C4-2B (cell line): Measurements from ENCODE around the gene RPL14.

ENCODE experiments used
- H3K27ac ChIP-seq: fragments of 450-650 bp; 2 replicates; pipeline ENCODE4 v1.5.1; 2017
- CTCF ChIP-seq: fragments of 450-650 bp; conservative IDR thresholded peaks from 2 replicates; pipeline ENCODE4 v1.5.1; 2017; ENCODE audit warnings: mild to moderate bottlenecking
- ZFX ChIP-seq: fragments of 450-650 bp; IDR thresholded peaks from 2 replicates; pipeline ENCODE4 v1.6.1; 2017

RPL14 gene

GRCh38 chr3:40437889-40438288 lies 19.2 kb upstream of the RPL14 start:
- TF ChIP-seq CTCF (no peak), ZFX (no peak)
- H3K27ac ChIP-seq, result no peak overlapping the region

- H3K27ac ChIP-seq, result no peak overlapping the region
- no peak for TF ChIP-seq CTCF
- no peak for TF ChIP-seq ZFX
Observed at GRCh38 chr3:40445062-40445461, 12.1 kb upstream of the RPL14 start.

- H3K27ac ChIP-seq, result no peak overlapping the region
- no peak for TF ChIP-seq ZFX
- no peak for TF ChIP-seq CTCF
Observed at GRCh38 chr3:40445880-40446279, 11.3 kb upstream of the RPL14 start.

- H3K27ac ChIP-seq, result no peak overlapping the region
- no peak for TF ChIP-seq CTCF
- no peak for TF ChIP-seq ZFX
Observed at GRCh38 chr3:40450438-40450837, 6.7 kb upstream of the RPL14 start.

GRCh38 chr3:40451551-40451950 lies 5.6 kb upstream of the RPL14 start:
- TF ChIP-seq ZFX (no peak), CTCF (no peak)

GRCh38 chr3:40452057-40452456 lies 5.1 kb upstream of the RPL14 start:
- TF ChIP-seq CTCF, result no peak
- no peak for TF ChIP-seq ZFX
- peak overlapping the region; percentile 86; the same call in 1 of the 2 replicates for H3K27ac ChIP-seq

More at GRCh38 chr3:40451551-40451950, 5.6 kb upstream of the RPL14 start:
- H3K27ac ChIP-seq, result no peak overlapping the region

- TF ChIP-seq CTCF, result no peak
- TF ChIP-seq ZFX, result no peak
- H3K27ac ChIP-seq, result peak overlapping the region; percentile 86
Observed at GRCh38 chr3:40452562-40452875, 4.6 kb upstream of the RPL14 start.
